ENCODE measurements around the gene LRIT3. TPM values are rescaled to one million over a fixed set of nuclear protein-coding genes. Genes with fewer than 3 reads are reported as not detected.
A peak's percentile ranks its signal among the peaks of the same experiment; 100 is the strongest.

Gene LRIT3
- total and polyA plus RNA-seq, 12 donors = 0.03 to 0.15 (median 0.06) TPM; not detected in 8

- no peaks in the 10 kb centered on the region for H3K9me3 ChIP-seq
- H3K4me3 ChIP-seq = no peak overlapping the region
- intact Hi-C loops (cut with DNase I) = loop anchor here in 4 of 10 donors (10.0 kb wide), 4 partner anchors 107 to 267 kb away; partner anchors contain the start of gene CASP6 (in 2 of the 4)
- H3K36me3 ChIP-seq = no peaks in the 10 kb centered on the region
- H3K27me3 ChIP-seq = no peaks in the 10 kb centered on the region
- TF ChIP-seq, protein P1, sequence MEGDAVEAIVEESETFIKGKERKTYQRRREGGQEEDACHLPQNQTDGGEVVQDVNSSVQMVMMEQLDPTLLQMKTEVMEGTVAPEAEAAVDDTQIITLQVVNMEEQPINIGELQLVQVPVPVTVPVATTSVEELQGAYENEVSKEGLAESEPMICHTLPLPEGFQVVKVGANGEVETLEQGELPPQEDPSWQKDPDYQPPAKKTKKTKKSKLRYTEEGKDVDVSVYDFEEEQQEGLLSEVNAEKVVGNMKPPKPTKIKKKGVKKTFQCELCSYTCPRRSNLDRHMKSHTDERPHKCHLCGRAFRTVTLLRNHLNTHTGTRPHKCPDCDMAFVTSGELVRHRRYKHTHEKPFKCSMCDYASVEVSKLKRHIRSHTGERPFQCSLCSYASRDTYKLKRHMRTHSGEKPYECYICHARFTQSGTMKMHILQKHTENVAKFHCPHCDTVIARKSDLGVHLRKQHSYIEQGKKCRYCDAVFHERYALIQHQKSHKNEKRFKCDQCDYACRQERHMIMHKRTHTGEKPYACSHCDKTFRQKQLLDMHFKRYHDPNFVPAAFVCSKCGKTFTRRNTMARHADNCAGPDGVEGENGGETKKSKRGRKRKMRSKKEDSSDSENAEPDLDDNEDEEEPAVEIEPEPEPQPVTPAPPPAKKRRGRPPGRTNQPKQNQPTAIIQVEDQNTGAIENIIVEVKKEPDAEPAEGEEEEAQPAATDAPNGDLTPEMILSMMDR (IDR thresholded peaks at IDR 0.05) = no peak
- H3K4me1 ChIP-seq = peaks cover 0 to 20% (median 10%) of the 10 kb centered on the region in 9 donors
- H3K27ac ChIP-seq = no peak overlapping the region
- 62 to 65% methylated on average over 3 of the region's 3 CpGs for WGBS, 2 donors
- ATAC-seq (no peak), DNase-seq (no peak)
Observed at GRCh38 chr4:109811707-109812106, 36.2 kb upstream of the LRIT3 start.

DNA sequence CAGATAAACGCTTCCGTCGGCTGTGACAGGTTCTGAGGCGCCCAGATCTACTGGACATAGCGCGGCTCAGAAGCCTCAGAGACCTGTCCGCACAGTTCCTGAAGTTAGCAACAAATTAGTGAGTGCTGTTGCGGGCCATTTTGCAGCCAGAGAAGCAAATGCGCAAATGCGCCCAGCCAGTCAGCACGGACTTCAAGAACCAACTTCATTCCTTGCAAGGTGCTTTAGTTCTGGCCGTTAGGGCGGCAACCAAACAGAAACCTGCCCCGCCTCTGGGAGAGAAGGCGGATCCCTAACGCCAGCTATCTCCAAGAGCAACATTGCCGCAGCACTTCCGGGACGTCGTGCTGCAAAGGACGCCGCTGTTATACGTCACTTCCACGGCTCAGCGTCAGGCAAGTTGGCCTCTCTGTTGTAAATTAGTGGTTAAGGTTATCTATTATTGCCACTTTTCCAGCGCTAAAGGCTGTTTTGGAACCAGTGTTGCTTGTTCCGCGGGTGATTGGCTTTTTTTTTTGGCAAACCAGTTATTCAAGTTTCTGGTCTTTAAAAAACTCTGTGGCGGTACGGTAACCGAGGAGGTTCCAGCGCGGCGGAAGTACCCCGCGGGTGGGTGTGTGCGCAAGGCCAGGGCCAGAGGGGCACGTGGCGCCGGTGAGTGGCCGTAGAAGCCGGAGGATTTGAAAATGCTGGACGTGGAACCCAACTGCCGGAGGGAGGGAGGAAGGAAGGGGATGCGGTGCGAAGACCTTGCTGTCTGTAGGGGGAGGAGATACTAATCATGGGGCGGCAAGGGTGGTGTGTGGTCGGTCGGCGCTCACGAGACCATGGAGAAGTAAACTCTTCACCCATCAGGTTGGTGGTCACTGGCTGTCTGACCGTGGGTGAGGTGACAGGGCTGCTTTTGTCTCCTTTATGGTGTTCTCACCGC, 32.5 kb upstream of the LRIT3 start, which contains the start of gene GAR1:
TSS of gene GAR1 (plus strand) at position 612 of the 931 bp plus-strand sequence. CDS start 403 bp downstream, outside the sequence.
- H3K36me3 ChIP-seq = peaks cover 0 to 32% (median 8%) of the 10 kb centered on the region in 9 donors
- WGBS, 2 donors = 0% methylated on average over 53 of the region's 53 CpGs
- H3K4me3 ChIP-seq = peak within 1 kb of the TSS; percentile 65 to 94 (median 78)
- ATAC-seq (peak; percentile 98 to 100 (median 100)), DNase-seq (peak; percentile 84 to 90)
- peak within 1 kb of the TSS in 9 of 10 donors; percentile 69 to 90 (median 85) for H3K27ac ChIP-seq
- TF ChIP-seq, protein P1 (IDR thresholded peaks at IDR 0.05) = peak in 1 of 9 donors; percentile 21
- no peaks in the 10 kb centered on the region for H3K27me3 ChIP-seq
- peaks cover 0 to 25% (median 17%) of the 10 kb centered on the region in 9 donors for H3K4me1 ChIP-seq
- H3K9me3 ChIP-seq = no peaks in the 10 kb centered on the region
- intact Hi-C loops (cut with DNase I) = loop anchor here in 9 of 10 donors (2.0 to 10.0 kb wide), 9 partner anchors 83 to 383 kb away; partner anchors contain the start of genes CASP6 (in 8 of the 9), SEC24B (in 6 of the 9) and PLA2G12A (in 2 of the 9)

DNA sequence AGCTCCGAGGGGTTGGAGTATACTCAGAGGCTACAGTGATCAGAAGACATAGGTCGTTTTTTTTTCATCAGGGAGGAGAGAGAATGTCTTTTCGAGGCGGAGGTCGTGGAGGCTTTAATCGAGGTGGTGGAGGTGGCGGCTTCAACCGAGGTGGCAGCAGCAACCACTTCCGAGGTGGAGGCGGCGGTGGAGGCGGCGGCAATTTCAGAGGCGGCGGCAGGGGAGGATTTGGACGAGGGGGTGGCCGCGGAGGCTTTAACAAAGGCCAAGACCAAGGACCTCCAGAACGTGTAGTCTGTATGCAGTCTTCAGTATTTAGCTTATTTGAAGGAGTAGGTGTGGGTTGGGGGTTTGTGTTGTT, 31.8 kb upstream of the LRIT3 start:
- peak overlapping the region in 9 of 10 donors; percentile 69 to 90 (median 85) for H3K27ac ChIP-seq
- H3K36me3 ChIP-seq = peaks cover 0 to 38% (median 8%) of the 10 kb centered on the region in 9 donors
- H3K27me3 ChIP-seq = no peaks in the 10 kb centered on the region
- TF ChIP-seq, protein P1 (IDR thresholded peaks at IDR 0.05) = no peak
- intact Hi-C loops (cut with DNase I) = loop anchor here in 8 of 10 donors (5.0 to 10.0 kb wide), 7 partner anchors 84 to 384 kb away; partner anchors contain the start of genes CASP6 (in 7 of the 8), SEC24B (in 5 of the 8) and PLA2G12A (in 2 of the 8)
- 1% methylated on average over 19 of the region's 19 CpGs for WGBS, 2 donors
- H3K4me3 ChIP-seq = peak overlapping the region; percentile 65 to 94 (median 78)
- H3K4me1 ChIP-seq = peaks cover 0 to 25% (median 17%) of the 10 kb centered on the region in 9 donors
- no peaks in the 10 kb centered on the region for H3K9me3 ChIP-seq
- peak in 1 of 8 donors; percentile 10 for ATAC-seq
- peak in 1 of 2 donors; percentile 15 for DNase-seq

DNA sequence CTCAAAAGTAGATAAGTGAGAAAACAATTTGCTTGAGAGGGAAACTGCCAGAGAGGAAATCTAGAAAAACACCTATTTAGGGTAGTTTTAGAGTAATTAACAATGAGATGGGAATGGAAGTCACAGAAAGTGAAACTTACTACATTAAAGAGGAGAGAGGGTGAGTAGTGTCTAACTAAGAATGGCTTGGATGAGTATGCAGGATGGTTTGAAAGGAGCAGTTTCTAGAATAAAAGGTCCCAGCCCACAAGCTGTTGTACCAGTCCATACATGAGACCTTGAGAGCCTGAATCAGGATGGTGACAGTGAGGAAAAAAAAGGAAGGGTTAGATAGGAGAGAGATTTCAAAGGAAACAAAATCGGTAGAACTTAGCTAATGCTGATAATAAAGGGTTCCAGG, 31.0 kb upstream of the LRIT3 start:
- TF ChIP-seq, protein P1 (IDR thresholded peaks at IDR 0.05) = no peak
- DNase-seq (no peak), ATAC-seq (no peak)
- Histone ChIP-seq H3K9me3 (no peaks in the 10 kb centered on the region), H3K4me1 (peaks cover 0 to 25% (median 17%) of the 10 kb centered on the region in 9 donors), H3K4me3 (peak overlapping the region in 3 of 10 donors; percentile 65 to 85 (median 73)), H3K27ac (peak overlapping the region in 1 of 10 donors; percentile 90), H3K36me3 (peaks cover 0 to 47% (median 8%) of the 10 kb centered on the region in 9 donors), H3K27me3 (no peaks in the 10 kb centered on the region)
- intact Hi-C loops (cut with DNase I) = loop anchor here in 8 of 10 donors (5.0 to 10.0 kb wide), 7 partner anchors 85 to 385 kb away; partner anchors contain the start of genes CASP6 (in 7 of the 8), SEC24B (in 5 of the 8) and PLA2G12A (in 2 of the 8)
- 50 to 76% methylated on average over 1 of the region's 1 CpG for WGBS, 2 donors
